ENCODE results near the gene MRPS9. TPM values are rescaled to one million over a fixed set of nuclear protein-coding genes. Genes with fewer than 3 reads are reported as not detected.

Gene MRPS9
- 24.5 TPM for total RNA-seq

GRCh38 chr2:105037572-105038382 is at the start of gene MRPS9:
Gene MRPS9, plus strand, starts transcription at chr2:105038069. Its CDS starts 24 bp downstream, at chr2:105038093.
- DNase-seq (ENCODE audit: low spot score), result peak; percentile 99

GRCh38 chr2:105005181-105005951 is 32.5 kb upstream of the MRPS9 start:
- DNase-seq (ENCODE audit: low spot score), result no peak

GRCh38 chr2:105007367-105007766 is 30.5 kb upstream of the MRPS9 start:
- no peak for DNase-seq (ENCODE audit: low spot score)

GRCh38 chr2:105032476-105032875 is 5.4 kb upstream of the MRPS9 start:
- no peak for DNase-seq (ENCODE audit: low spot score)

- DNase-seq (ENCODE audit: low spot score), result no peak
These were observed 3.7 kb upstream of the MRPS9 start for GRCh38 chr2:105034170-105034569.

GRCh38 chr2:105038383-105039061 is 653 bp downstream of the MRPS9 start:
- no peak for DNase-seq (ENCODE audit: low spot score)

- no peak for DNase-seq (ENCODE audit: low spot score)
These were observed 1.7 kb downstream of the MRPS9 start for GRCh38 chr2:105039559-105039958.

GRCh38 chr2:105042189-105042588 is 4.3 kb downstream of the MRPS9 start:
- DNase-seq (ENCODE audit: low spot score), result no peak

- DNase-seq (ENCODE audit: low spot score), result no peak
These were observed 14.9 kb downstream of the MRPS9 start for GRCh38 chr2:105052773-105053172.

GRCh38 chr2:105055613-105056012 is 17.7 kb downstream of the MRPS9 start:
- DNase-seq (ENCODE audit: low spot score), result no peak

- DNase-seq (ENCODE audit: low spot score), result no peak
These were observed 18.4 kb downstream of the MRPS9 start for GRCh38 chr2:105056245-105056644.

- no peak for DNase-seq (ENCODE audit: low spot score)
These were observed 19.1 kb downstream of the MRPS9 start for GRCh38 chr2:105057005-105057404.

GRCh38 chr2:105061560-105061959 is 23.7 kb downstream of the MRPS9 start:
- DNase-seq (ENCODE audit: low spot score), result no peak

- no peak for DNase-seq (ENCODE audit: low spot score)
These were observed 24.3 kb downstream of the MRPS9 start for GRCh38 chr2:105062158-105062557.

GRCh38 chr2:105068387-105068786 is 30.5 kb downstream of the MRPS9 start:
- no peak for DNase-seq (ENCODE audit: low spot score)

- no peak for DNase-seq (ENCODE audit: low spot score)
These were observed 31.0 kb downstream of the MRPS9 start for GRCh38 chr2:105068875-105069274.

- DNase-seq (ENCODE audit: low spot score), result no peak
These were observed 32.4 kb downstream of the MRPS9 start for GRCh38 chr2:105070010-105070865.

GRCh38 chr2:105071379-105071778 is 33.5 kb downstream of the MRPS9 start:
- no peak for DNase-seq (ENCODE audit: low spot score)

GRCh38 chr2:105072039-105072438 is 34.2 kb downstream of the MRPS9 start:
- DNase-seq (ENCODE audit: low spot score), result no peak

- DNase-seq (ENCODE audit: low spot score), result no peak
These were observed 35.7 kb downstream of the MRPS9 start for GRCh38 chr2:105073591-105073990.

GRCh38 chr2:105076121-105076520 is 38.3 kb downstream of the MRPS9 start:
- no peak for DNase-seq (ENCODE audit: low spot score)

All from ureter (tissue), 1 donor.